Lung (tissue), 12 donors: Measurements from ENCODE around the gene MOGAT2. TPM values are rescaled to one million over a fixed set of nuclear protein-coding genes. Genes with fewer than 3 reads are reported as not detected.
A peak's percentile ranks its signal among the peaks of the same experiment; 100 is the strongest.

ENCODE experiments used
- ATAC-seq: fragments of 200-7000 bp; cut with Tn5 transposase; one replicate; pipeline ENCODE4 v1.9.1; 2020; ENCODE audit warnings: moderate number of reproducible peaks; ENCODE audit not compliant: insufficient read depth, low FRiP score
- DNase-seq, 3 donors: peaks; one replicate each; pipeline ENCODE4 v3.0.0-alpha.2; 2013 to 2017
- H3K27ac ChIP-seq, 2 donors: one replicate each; pipeline ENCODE4 v1.5.1; 2013; ENCODE audit warnings: mild to moderate bottlenecking in 2 of 2, moderate library complexity in 2 of 2, control low read depth in 1 of 2, inconsistent platforms in 1 of 2, low read depth in 1 of 2, low read length in 1 of 2
- H3K27me3 ChIP-seq, 3 donors: one replicate each; pipeline ENCODE4 v1.5.1; 2013; ENCODE audit warnings: low read length in 2 of 3; ENCODE audit not compliant: control insufficient read depth in 3 of 3, insufficient read depth in 3 of 3
- H3K36me3 ChIP-seq, 4 donors: one replicate each; pipeline ENCODE4 v1.5.1; 2013; ENCODE audit warnings: low read length in 4 of 4, mild to moderate bottlenecking in 1 of 4, moderate library complexity in 1 of 4; ENCODE audit not compliant: control insufficient read depth in 4 of 4, insufficient read depth in 4 of 4
- H3K4me1 ChIP-seq, 5 donors: one replicate each; pipeline ENCODE4 v1.5.1; 2013; ENCODE audit warnings: low read length in 5 of 5, mild to moderate bottlenecking in 2 of 5, moderate library complexity in 1 of 5; ENCODE audit not compliant: control insufficient read depth in 5 of 5, insufficient read depth in 5 of 5
- H3K4me3 ChIP-seq: one replicate; pipeline ENCODE4 v1.5.1; 2013; ENCODE audit warnings: mild to moderate bottlenecking, control low read depth, moderate library complexity
- H3K9ac ChIP-seq, 2 donors: one replicate each; pipeline ENCODE4 v1.5.1; 2013; ENCODE audit warnings: low read length in 2 of 2, control low read depth in 1 of 2; ENCODE audit not compliant: insufficient read depth in 1 of 2
- H3K9me3 ChIP-seq, 4 donors: one replicate each; pipeline ENCODE4 v1.5.1; 2013; ENCODE audit warnings: low read length in 3 of 4, mild to moderate bottlenecking in 1 of 4, moderate library complexity in 1 of 4; ENCODE audit not compliant: control insufficient read depth in 4 of 4, insufficient read depth in 3 of 4
- CTCF ChIP-seq: IDR thresholded peaks from 2 replicates; pipeline ENCODE4 v1.5.1; 2012; ENCODE audit warnings: mild to moderate bottlenecking; ENCODE audit errors: control extremely low read depth, extremely low read depth
- WGBS, 2 donors: extraction: QIAGEN DNeasy Blood & Tissue Kit; methylation state at CpG; one replicate each; pipeline ENCODE4 v1.1.7; 2013; 5-methylcytosine and 5-hydroxymethylcytosine counted together
- polyA plus RNA-seq, 2 donors: library from polyadenylated mRNA; stranded (reverse); fragments of 200-250 nt; gene quantifications; one replicate each; pipeline ENCODE4 v1.2.1, GENCODE V29; 2013
- total RNA-seq, 2 donors: library from RNA; depleted of rRNA in 1 of 2; stranded (reverse); fragments of >200 nt in 1 of 2; gene quantifications; one replicate each; pipeline ENCODE4 v1.2.1, GENCODE V29; 2014 to 2021
- donor health status: control.
- donor health status: control.
- donor health status: Bipolar disorder and iron deficiency.
- donor health status: healthy.
- donor health status: DM: yes; HTN: yes; CAD: no.

MOGAT2 gene
- total and polyA plus RNA-seq, 4 donors: 0.06 to 0.09 TPM; not detected in 2

- WGBS, 2 donors: 54 to 65% methylated on average over 5 of the region's 5 CpGs
- TF ChIP-seq CTCF: no peak
- Histone ChIP-seq H3K36me3 (no peaks in the 10 kb centered on the region), H3K27ac (peak overlapping the region in 1 of 2 donors; percentile 64), H3K4me3 (no peak overlapping the region), H3K27me3 (peaks cover 0 to 15% (median 12%) of the 10 kb centered on the region in 3 donors), H3K9ac (no peak overlapping the region), H3K4me1 (peaks cover 0 to 10% (median 0%) of the 10 kb centered on the region in 5 donors), H3K9me3 (no peaks in the 10 kb centered on the region)
- no peak for ATAC-seq
- no peak for DNase-seq
Observed at GRCh38 chr11:75773595-75774353, 56.1 kb downstream of the MOGAT2 start.

- WGBS, 2 donors: 94 to 98% methylated on average over 3 of the region's 3 CpGs
- DNase-seq: no peak
Observed at GRCh38 chr11:75775056-75775455, 57.4 kb downstream of the MOGAT2 start.

GRCh38 chr11:75776546-75776945, 58.9 kb downstream of the MOGAT2 start:
- no peak for ATAC-seq
- no peak overlapping the region for H3K27ac ChIP-seq

More at GRCh38 chr11:75775056-75775455, 57.4 kb downstream of the MOGAT2 start:
- Histone ChIP-seq H3K27ac (no peak overlapping the region), H3K36me3 (no peaks in the 10 kb centered on the region), H3K9ac (no peak overlapping the region), H3K27me3 (peaks cover 0 to 9% (median 4%) of the 10 kb centered on the region in 3 donors), H3K9me3 (no peaks in the 10 kb centered on the region), H3K4me1 (peaks cover 0 to 4% (median 0%) of the 10 kb centered on the region in 5 donors), H3K4me3 (no peak overlapping the region)
- TF ChIP-seq CTCF: no peak
- no peak for ATAC-seq

More at GRCh38 chr11:75776546-75776945, 58.9 kb downstream of the MOGAT2 start:
- no peak for DNase-seq
- Histone ChIP-seq H3K4me1 (peaks cover 0 to 4% (median 0%) of the 10 kb centered on the region in 5 donors), H3K9ac (no peak overlapping the region), H3K36me3 (no peaks in the 10 kb centered on the region), H3K9me3 (no peaks in the 10 kb centered on the region), H3K27me3 (peaks cover 0 to 5% (median 0%) of the 10 kb centered on the region in 3 donors), H3K4me3 (no peak overlapping the region)
- TF ChIP-seq CTCF: no peak
- WGBS, 2 donors: 84 to 93% methylated on average over 4 of the region's 4 CpGs
